ENCODE results near the gene SDHA. TPM values are rescaled to one million over a fixed set of nuclear protein-coding genes. Genes with fewer than 3 reads are reported as not detected.
A peak's percentile ranks its signal among the peaks of the same experiment; 100 is the strongest.
"Not testable (repeated sequence)": the region's sequence is repeated elsewhere in the genome, so short reads cannot be mapped to it uniquely, and the experiment has no call there.

The SDHA gene
- polyA plus RNA-seq, 3 donors: 55.0 to 98.0 (median 91.5) TPM

DNA sequence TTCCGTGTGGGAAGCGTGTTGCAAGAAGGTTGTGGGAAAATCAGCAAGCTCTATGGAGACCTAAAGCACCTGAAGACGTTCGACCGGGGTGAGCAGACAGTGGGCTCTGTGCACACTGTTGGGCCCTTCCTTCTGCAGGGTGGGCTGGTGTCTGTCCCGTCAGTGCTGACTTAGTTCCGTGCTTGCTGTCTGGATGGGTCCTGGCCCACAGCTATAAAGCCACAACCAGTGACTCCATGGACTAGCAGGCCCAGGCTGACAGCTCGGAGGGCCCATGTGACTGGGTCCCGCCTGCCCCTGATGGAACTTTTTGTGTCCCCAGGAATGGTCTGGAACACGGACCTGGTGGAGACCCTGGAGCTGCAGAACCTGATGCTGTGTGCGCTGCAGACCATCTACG, 32.9 kb downstream of the SDHA start:
- H3K4me3 Mint-ChIP-seq; H3K9me3 ChIP-seq (replicated peaks in 1 of 2; ENCODE audit: control insufficient read depth in 1 of 2, insufficient read depth in 1 of 2, low read length in 2 of 2); H3K4me2 ChIP-seq (replicated peaks; ENCODE audit: extremely low read depth, low read length, poor library complexity, severe bottlenecking); H3K4me1 Mint-ChIP-seq; H3K4me3 ChIP-seq (replicated peaks in 1 of 3; ENCODE audit: low read depth in 2 of 3, low read length in 3 of 3); H3K27me3 Mint-ChIP-seq (ENCODE audit: low read depth in 3 of 3); H3K27ac ChIP-seq (ENCODE audit: low read depth in 1 of 2, low read length in 2 of 2); H3K79me2 ChIP-seq (ENCODE audit: insufficient read depth, low read length); intact Hi-C loops (cut with micrococcal nuclease); H3K9me3 Mint-ChIP-seq; H4K20me1 ChIP-seq (ENCODE audit: insufficient read depth, low read length); H3K9ac ChIP-seq (ENCODE audit: insufficient read depth, low read length, poor library complexity, severe bottlenecking); DNase-seq; H2AFZ ChIP-seq (ENCODE audit: insufficient read depth, low read depth, low read length, poor library complexity, severe bottlenecking); H3K4me1 ChIP-seq (ENCODE audit: control insufficient read depth in 1 of 2, insufficient read depth in 2 of 2, low read length in 2 of 2); H3K27me3 ChIP-seq (ENCODE audit: control insufficient read depth in 2 of 2, insufficient read depth in 2 of 2, low read length in 2 of 2); H3K27ac Mint-ChIP-seq: not testable (repeated sequence)
- 93% methylated on average over 4 of the region's 12 CpGs for WGBS (ENCODE audit: insufficient coverage)
- H3K36me3 Mint-ChIP-seq: peaks cover 77 to 92% of the 10 kb centered on the region in 2 donors
- peaks cover 48 to 85% of the 10 kb centered on the region in 2 donors for H3K36me3 ChIP-seq (replicated peaks in 1 of 2; ENCODE audit: control insufficient read depth in 1 of 2, insufficient read depth in 2 of 2, low read length in 2 of 2)

DNA sequence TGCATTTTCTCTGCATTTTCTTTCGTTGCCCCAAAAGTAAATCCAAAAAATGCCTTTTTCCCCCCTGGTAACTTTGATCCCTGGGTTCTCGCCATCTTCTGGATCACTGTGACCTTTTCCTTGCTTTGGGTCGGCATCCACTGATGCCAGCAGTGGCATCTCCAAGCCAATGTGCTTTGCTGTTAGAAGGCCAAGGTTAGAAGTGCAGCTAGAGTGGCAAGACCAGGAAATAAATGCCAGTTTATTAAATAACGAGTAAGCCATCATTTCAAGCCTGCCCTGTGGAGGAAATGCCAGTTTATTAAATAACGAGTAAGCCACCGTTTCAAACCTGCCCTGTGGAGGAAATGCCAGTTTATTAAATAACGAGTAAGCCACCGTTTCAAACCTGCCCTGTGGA, 33.4 kb downstream of the SDHA start:
- intact Hi-C loops (cut with micrococcal nuclease); H3K4me3 Mint-ChIP-seq; H3K9me3 Mint-ChIP-seq; H3K9ac ChIP-seq (ENCODE audit: insufficient read depth, low read length, poor library complexity, severe bottlenecking); H3K27me3 Mint-ChIP-seq (ENCODE audit: low read depth in 3 of 3); H2AFZ ChIP-seq (ENCODE audit: insufficient read depth, low read depth, low read length, poor library complexity, severe bottlenecking); H3K79me2 ChIP-seq (ENCODE audit: insufficient read depth, low read length); H4K20me1 ChIP-seq (ENCODE audit: insufficient read depth, low read length); H3K4me3 ChIP-seq (replicated peaks in 1 of 3; ENCODE audit: low read depth in 2 of 3, low read length in 3 of 3); DNase-seq; H3K9me3 ChIP-seq (replicated peaks in 1 of 2; ENCODE audit: control insufficient read depth in 1 of 2, insufficient read depth in 1 of 2, low read length in 2 of 2); H3K4me1 ChIP-seq (ENCODE audit: control insufficient read depth in 1 of 2, insufficient read depth in 2 of 2, low read length in 2 of 2); H3K27ac Mint-ChIP-seq; H3K4me2 ChIP-seq (replicated peaks; ENCODE audit: extremely low read depth, low read length, poor library complexity, severe bottlenecking); H3K27me3 ChIP-seq (ENCODE audit: control insufficient read depth in 2 of 2, insufficient read depth in 2 of 2, low read length in 2 of 2); H3K27ac ChIP-seq (ENCODE audit: low read depth in 1 of 2, low read length in 2 of 2); H3K4me1 Mint-ChIP-seq: not testable (repeated sequence)
- peaks cover 53 to 85% of the 10 kb centered on the region in 2 donors for H3K36me3 ChIP-seq (replicated peaks in 1 of 2; ENCODE audit: control insufficient read depth in 1 of 2, insufficient read depth in 2 of 2, low read length in 2 of 2)
- WGBS (ENCODE audit: insufficient coverage): 88% methylated on average over 1 of the region's 8 CpGs
- H3K36me3 Mint-ChIP-seq: peaks cover 77 to 92% of the 10 kb centered on the region in 2 donors

DNA sequence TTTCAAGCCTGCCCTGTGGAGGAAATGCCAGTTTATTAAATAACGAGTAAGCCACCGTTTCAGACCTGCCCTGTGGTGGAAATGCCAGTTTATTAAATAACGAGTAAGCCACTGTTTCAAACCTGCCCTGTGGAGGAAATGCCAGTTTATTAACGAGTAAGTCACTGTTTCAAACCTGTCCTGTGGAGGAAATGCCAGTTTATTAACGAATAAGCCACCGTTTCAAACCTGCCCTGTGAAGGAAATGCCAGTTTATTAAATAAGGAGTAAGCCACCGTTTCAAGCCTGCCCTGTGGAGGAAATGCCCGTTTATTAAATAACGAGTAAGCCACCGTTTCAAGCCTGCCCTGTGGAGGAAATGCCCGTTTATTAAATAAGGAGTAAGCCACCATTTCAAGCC, 33.9 kb downstream of the SDHA start:
- peak overlapping the region in 1 of 7 donors; percentile 37 for H3K27ac Mint-ChIP-seq

More for the DNA sequence above, 33.9 kb downstream of the SDHA start:
- H3K36me3 ChIP-seq (replicated peaks in 1 of 2; ENCODE audit: control insufficient read depth in 1 of 2, insufficient read depth in 2 of 2, low read length in 2 of 2): peaks cover 55 to 89% of the 10 kb centered on the region in 2 donors
- H3K4me2 ChIP-seq (replicated peaks; ENCODE audit: extremely low read depth, low read length, poor library complexity, severe bottlenecking); H3K27me3 ChIP-seq (ENCODE audit: control insufficient read depth in 2 of 2, insufficient read depth in 2 of 2, low read length in 2 of 2); H3K79me2 ChIP-seq (ENCODE audit: insufficient read depth, low read length); H3K4me1 ChIP-seq (ENCODE audit: control insufficient read depth in 1 of 2, insufficient read depth in 2 of 2, low read length in 2 of 2); H3K9ac ChIP-seq (ENCODE audit: insufficient read depth, low read length, poor library complexity, severe bottlenecking); H3K27me3 Mint-ChIP-seq (ENCODE audit: low read depth in 3 of 3); H3K9me3 Mint-ChIP-seq; H4K20me1 ChIP-seq (ENCODE audit: insufficient read depth, low read length); H3K4me3 ChIP-seq (replicated peaks in 1 of 3; ENCODE audit: low read depth in 2 of 3, low read length in 3 of 3); H3K4me1 Mint-ChIP-seq; H3K9me3 ChIP-seq (replicated peaks in 1 of 2; ENCODE audit: control insufficient read depth in 1 of 2, insufficient read depth in 1 of 2, low read length in 2 of 2); H2AFZ ChIP-seq (ENCODE audit: insufficient read depth, low read depth, low read length, poor library complexity, severe bottlenecking); H3K4me3 Mint-ChIP-seq; H3K27ac ChIP-seq (ENCODE audit: low read depth in 1 of 2, low read length in 2 of 2); intact Hi-C loops (cut with micrococcal nuclease); DNase-seq: not testable (repeated sequence)
- WGBS (ENCODE audit: insufficient coverage): 15% methylated on average over 10 of the region's 11 CpGs
- H3K36me3 Mint-ChIP-seq: peaks cover 78 to 92% of the 10 kb centered on the region in 2 donors

Data from CD14-positive monocyte (primary cell).